GM18502 (cell line): ENCODE measurements around the gene SERPINA10.
"Not testable (repeated sequence)": the region's sequence is repeated elsewhere in the genome, so short reads cannot be mapped to it uniquely, and the experiment has no call there.

ENCODE experiments used
- ATAC-seq: cut with Tn5 transposase; IDR thresholded peaks from one replicate; pipeline ENCODE4 v1.9.1; 2021; ENCODE audit warnings: mild to moderate bottlenecking; ENCODE audit not compliant: unreplicated experiment, poor library complexity

SERPINA10 gene

DNA sequence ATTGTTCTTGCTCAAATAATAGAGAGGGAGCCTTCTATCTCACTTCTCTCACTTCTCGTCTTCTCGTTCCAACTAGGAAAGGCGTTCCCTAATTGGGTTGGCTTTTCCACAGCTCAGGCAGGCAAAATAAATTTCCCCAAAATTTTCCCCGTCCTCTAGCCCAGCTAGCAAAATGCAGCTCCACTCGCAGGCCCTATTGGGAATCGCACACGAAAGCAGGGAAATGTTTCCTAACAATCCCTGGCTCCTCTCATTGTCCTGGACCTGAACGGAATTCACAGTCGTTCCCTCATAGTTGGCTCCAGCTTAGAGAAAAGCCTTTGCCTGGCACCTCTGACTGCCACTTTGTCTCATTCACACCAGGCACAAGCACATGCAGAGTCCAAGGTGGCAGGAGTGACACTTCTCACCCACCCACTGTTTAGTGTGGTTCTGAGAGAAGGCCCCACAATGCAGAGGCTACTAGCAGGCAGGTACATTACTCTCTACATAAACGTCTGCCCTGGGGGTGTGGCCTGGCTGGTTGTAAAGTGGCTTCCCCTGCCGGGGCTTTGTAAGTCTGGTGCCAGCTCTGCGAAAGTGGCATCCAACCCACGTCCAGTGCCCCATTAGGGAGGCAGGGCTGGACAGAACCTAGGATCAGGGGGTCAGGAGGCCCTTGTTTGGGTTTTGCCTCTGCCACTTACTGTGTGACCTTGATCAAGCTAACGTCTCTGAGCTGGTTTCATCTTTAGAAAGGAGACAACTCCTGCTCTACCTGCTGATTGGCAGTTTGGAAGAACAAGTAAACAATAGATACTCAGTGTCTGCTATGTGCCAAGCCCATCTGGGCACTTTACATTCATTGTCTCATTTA lies 4.2 kb downstream of the SERPINA10 start:
- ATAC-seq = no peak

DNA sequence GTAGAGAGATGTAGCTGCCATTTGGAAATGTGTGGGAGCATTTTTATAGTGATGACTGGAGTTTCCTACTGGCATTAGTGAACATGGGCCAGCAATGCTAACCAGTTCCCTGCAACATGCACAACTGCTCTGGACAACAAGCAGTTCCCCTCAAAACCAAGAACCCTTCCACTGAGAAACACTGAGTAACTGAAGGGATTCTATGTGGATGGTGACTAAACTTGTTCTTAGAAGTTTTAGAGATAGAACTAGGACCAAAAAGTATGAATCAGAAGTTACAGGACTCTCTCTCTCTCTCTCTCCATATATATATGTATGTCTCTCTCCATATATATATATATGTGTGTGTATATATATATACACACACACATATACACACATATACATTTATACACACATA lies 7.9 kb downstream of the SERPINA10 start:
- no peak for ATAC-seq

DNA sequence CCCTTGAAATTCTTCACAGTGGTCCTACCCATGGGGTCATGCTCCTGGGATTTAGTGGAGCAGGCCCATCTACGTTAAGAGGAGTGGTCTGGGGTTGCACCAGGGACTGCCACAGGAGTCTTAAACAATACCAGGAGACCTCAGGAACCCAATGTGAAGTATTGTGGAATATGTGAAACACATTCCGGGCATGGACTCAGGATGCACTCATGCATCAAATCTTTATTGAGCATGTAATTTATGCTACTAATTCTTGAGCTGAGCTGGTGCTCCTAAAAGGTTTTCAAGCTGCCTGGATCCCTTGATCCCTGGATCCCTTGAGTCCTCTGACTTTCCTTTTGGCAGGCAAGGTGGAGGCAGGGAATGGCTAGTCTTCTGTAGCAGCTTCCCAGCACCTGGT lies 8.8 kb downstream of the SERPINA10 start:
- ATAC-seq = no peak

DNA sequence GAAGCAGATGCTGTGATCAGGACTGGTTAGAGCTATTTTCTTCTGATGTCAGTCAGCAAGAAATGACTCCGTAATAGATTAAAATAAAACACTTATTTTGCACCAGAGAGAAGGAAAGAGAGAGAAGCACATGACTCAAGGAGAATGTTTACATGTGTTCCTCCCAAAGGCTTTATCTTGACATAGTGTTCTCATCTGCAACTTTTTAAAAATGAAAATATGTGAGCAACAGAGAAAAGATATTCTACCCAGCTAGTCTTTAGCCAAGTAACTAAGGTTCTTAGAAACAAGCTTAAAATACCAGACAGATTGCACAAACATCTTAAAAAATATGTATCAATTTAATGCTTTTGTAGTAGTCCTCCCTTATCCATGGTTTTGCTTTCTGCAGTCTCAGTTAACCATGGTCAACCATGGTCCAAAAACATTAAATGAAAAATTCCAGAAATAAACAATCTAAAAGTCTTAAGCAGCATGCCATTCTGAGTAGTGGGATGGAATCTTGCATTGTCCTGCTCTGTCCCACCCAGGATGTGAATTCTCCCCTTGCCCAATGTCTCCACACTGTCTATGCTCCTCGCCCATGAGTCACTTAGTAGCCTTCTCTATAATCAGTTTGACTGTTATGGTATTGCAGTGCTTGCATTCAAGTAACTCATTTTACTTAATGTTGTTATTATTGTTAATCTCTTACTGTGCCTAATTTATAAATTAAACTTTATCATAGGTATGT lies 9.9 kb downstream of the SERPINA10 start:
- ATAC-seq = no peak

DNA sequence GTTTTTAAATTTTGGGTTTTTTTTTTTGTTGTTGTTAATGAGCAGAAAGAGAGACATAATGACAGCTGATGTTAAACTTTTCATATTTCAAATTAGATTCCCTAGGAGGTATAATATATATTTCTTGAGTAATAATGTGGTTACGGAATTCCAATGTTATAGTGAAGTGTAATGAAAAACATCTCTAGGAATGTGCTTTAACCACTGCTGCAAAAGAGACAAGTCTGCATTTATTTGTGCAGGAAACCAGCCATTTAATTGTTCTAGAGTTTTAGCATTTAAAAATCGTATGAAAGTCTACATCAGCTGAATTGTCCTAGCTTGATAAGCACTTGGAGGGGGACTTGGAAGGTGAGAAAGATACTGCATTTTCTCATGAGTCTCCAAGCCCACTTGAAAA lies 14.3 kb downstream of the SERPINA10 start:
- ATAC-seq = no peak

DNA sequence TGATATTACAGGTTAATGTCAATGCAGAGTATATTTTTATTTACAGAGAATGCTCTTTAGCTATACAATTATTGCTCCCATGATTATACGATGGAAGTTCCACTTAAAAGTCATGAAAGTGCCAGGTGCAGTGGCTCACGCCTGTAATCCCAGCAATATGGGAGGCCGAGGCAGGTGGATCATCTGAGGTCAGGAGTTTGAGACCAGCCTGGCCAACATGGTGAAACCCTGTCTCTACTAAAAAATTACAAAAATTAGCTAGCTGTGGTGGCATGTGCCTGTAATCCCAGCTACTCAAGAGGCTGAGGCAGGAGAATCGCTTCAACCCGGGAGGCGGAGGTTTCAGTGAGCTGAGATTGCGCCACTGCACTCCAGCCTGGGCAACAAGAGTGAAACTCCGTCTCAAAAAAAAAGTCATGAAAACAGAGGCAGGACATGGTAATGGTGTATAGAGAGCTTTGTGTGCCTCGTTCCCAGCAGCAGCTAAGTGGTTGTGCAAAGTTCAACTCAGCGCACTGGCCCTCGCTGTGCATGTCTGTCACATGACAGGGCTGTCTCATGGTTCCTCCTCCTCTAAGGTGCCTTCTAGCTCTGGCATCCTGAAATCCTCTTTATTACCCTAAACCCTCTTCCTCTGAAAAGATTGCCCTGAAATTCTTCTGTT lies 16.0 kb downstream of the SERPINA10 start:
- ATAC-seq = not testable (repeated sequence)

DNA sequence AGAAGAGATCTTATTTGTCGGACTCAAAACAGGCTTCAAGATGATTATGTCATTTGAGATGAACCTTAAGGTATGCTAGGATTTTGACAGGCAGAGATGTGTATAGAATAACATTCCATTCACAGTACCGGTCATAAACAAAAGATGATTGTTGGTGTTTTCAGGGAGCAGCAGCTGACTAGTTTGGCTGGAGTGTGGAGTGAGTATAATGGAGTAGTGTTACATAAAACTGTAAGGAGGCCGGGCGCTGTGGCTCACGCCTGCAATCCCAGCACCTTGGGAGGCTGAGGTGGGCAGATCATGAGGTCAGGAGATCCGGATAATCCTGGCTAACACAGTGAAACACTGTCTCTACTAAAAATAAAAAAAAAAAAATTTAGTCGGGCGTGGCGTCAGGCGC lies 23.9 kb downstream of the SERPINA10 start:
- no peak for ATAC-seq

DNA sequence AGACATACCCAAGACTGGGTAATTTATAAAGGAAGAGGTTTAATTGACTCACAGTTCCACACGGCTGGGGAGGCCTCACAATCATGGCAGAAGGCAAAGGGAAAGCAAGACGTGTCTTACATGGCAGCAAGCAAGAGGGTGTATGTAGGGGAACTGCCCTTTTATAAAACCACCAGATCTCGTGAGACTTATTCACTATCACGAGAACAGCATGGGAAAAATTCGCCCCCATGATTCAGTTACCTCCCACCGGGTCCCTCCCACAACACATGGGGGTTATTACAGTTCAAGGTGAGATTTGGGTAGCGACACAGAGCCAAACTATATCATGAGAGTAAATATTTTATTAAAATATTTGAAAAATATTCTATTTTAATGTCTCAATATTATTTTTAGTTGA lies 24.5 kb downstream of the SERPINA10 start:
- ATAC-seq = not testable (repeated sequence)

DNA sequence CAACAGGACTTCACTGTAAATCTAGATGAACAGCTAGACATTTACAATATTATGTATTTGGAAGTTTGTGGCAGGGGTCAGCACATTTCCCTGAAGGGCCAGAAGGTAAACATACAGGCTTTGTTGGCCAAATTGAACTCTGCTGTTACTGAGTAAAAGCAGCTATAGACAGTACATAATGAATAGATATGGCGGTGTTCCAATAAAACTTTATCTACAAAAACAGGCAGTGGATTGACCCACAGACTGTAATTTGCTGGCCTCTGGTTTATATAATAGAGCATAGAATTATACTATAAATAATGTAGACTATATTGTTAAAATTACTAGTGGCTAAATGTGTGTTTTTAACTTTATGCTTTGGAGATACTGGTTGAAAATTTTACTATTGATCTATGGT lies 25.7 kb downstream of the SERPINA10 start:
- no peak for ATAC-seq

DNA sequence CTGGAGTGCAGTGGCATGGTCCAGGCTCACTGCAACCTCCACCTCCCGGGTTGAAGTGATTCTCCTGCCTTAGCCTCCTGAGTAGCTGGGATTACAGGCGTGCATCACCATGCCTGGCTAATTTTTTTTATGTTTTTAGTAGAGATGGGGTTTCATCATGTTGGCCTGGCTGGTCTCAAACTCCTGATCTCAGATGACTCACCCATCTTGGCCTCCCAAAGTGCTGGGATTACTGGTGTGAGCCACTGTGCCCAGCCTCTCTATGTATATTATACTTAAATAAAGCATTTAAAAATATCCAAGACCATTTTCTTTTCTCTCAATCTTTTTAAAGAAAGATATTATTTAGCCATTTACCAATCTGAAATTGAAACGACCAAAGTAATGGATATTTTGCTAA lies 28.9 kb downstream of the SERPINA10 start:
- not testable (repeated sequence) for ATAC-seq

DNA sequence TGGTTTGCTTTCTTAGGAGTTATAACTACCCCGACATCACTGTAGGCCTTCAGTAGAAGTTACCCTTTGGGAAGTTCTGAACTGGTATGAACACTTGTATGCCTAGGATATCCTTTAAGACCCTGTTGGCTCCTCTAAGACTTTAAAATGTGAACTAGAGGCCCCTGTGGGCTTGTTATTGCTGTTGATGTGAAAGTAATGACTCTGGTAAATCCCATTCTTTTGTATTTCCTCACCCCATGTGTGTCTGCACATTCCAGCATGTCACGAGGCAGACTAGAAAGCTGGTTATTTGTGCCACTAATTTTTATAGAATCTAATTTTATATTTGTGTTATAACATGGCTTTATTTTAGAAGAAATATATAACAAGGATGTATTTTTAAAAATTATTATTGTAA lies 48.9 kb downstream of the SERPINA10 start:
- no peak for ATAC-seq

DNA sequence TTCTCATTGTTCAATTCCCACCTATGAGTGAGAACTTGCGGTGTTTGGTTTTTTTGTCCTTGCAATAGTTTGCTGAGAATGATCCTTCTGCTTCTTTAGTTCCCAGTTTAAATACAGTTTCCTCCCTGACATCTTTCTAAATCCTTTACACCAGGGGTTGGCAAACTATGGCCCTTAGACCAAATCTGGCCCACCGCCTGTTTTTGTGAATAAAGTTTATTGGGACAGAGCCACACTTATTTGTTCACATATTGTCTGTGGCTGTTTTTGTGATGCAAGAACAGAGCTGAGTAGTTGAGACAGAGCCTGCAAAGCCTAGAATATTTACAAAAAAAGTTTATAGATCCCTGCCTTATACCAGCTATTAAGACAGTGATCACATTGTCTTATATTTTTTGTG lies 53.7 kb downstream of the SERPINA10 start:
- ATAC-seq = no peak

DNA sequence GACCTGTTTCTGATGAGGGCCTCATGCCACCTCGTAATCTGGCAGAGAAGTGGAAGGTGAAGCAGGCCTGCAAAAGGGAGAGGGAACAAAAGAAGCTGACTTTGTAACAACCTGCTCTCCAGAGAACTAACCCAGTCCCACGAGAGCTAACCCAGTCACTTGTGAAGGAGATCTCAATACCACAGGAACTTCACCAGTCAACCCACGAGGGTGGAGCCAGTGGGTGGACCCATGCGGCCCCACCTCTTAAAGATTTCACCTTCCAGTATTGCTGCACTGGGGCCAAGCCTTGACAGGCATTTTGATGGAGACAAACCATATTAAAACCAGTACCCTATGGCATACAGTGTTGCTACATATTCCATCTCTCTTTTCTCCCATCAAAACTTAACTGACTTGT lies 55.1 kb downstream of the SERPINA10 start:
- no peak for ATAC-seq

DNA sequence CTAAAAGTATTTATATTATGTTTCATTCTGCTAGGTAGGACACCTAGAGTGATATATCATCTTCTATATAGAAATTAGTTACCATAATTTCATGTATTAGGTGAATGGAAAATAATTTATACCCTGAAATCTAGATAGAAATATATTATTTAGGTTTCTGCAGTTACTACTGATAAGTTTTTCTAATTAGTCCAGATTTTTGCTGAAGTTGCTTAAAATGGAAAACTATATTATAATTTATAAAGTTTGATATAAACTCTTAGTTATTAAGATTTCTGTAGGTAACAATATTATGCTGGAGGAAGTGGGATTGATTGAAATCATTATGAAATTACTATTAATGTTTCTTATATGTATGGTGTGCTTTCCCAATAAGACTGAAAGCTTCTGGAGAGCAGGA lies 56.0 kb downstream of the SERPINA10 start:
- no peak for ATAC-seq
